ENCODE measurements around the gene F10. TPM values are rescaled to one million over a fixed set of nuclear protein-coding genes. Genes with fewer than 3 reads are reported as not detected.

Gene F10
- total and polyA plus RNA-seq, 2 of the 13 experiments (the other 11 are each of a cell fraction or from before 2014, with no cell fraction given), result 58.4 to 237 TPM

- no peak for TF ChIP-seq NFAT5 (CRISPR knock-in tag; IDR thresholded peaks at IDR 0.05)
- no peak for TF ChIP-seq FOXO4 (CRISPR knock-in tag; conservative IDR thresholded peaks at IDR 0.05)
- peak; percentile 38; the same call in 1 of the 2 replicates for TF ChIP-seq NRL (CRISPR knock-in tag; IDR thresholded peaks at IDR 0.05; ENCODE audit: borderline replicate concordance)
- TF ChIP-seq IKZF5 (CRISPR knock-in tag; IDR thresholded peaks at IDR 0.05), result no peak
- peak; percentile 40; the same call in 1 of the 2 replicates for TF ChIP-seq ZFX (CRISPR knock-in tag; IDR thresholded peaks at IDR 0.05; ENCODE audit: low read depth)
- peak; percentile 11 for TF ChIP-seq SAP130 (CRISPR knock-in tag; IDR thresholded peaks at IDR 0.05; ENCODE audit: low read depth)
- 0 out of 2 replicates have a peak, but pooled peaks have one; percentile 13 for TF ChIP-seq ZNF337 (CRISPR knock-in tag; IDR thresholded peaks at IDR 0.05; ENCODE audit: borderline replicate concordance, low read depth)
- 0 out of 2 replicates have a peak, but pooled peaks have one; percentile 39 for TF ChIP-seq ZNF264 (CRISPR knock-in tag; IDR thresholded peaks at IDR 0.05)
- TF ChIP-seq ZNF335 (CRISPR knock-in tag; IDR thresholded peaks at IDR 0.05), result no peak
- no peak for TF ChIP-seq ZNF841 (CRISPR knock-in tag; IDR thresholded peaks at IDR 0.05; ENCODE audit: borderline replicate concordance)
- TF ChIP-seq ZNF660 (CRISPR knock-in tag; IDR thresholded peaks at IDR 0.05; ENCODE audit: borderline replicate concordance, low read depth), result no peak
- peak; percentile 63; the same call in 1 of the 2 replicates for TF ChIP-seq MXD1 (CRISPR knock-in tag; IDR thresholded peaks at IDR 0.05)
- 0 out of 2 replicates have a peak, but pooled peaks have one; percentile 7 for TF ChIP-seq THAP9 (CRISPR knock-in tag; IDR thresholded peaks at IDR 0.05; ENCODE audit: borderline replicate concordance)
- TF ChIP-seq PHF21A (CRISPR knock-in tag; IDR thresholded peaks at IDR 0.05), result no peak
Observed at GRCh38 chr13:113151745-113152690, 29.4 kb downstream of the F10 start (continued).
